ENCODE data around the gene ZDHHC11B.
"Not testable (repeated sequence)": the region's sequence is repeated elsewhere in the genome, so short reads cannot be mapped to it uniquely, and the experiment has no call there.

The ZDHHC11B gene

GRCh38 chr5:714215-715118, 70.1 kb downstream of the ZDHHC11B start:
- not testable (repeated sequence) for DNase-seq

GRCh38 chr5:713686-714085, 70.8 kb downstream of the ZDHHC11B start:
- DNase-seq, result not testable (repeated sequence)

GRCh38 chr5:708848-709517, 75.5 kb downstream of the ZDHHC11B start:
- DNase-seq, result not testable (repeated sequence)

GRCh38 chr5:708374-708773, 76.2 kb downstream of the ZDHHC11B start:
- not testable (repeated sequence) for DNase-seq

GRCh38 chr5:706127-706526, 78.4 kb downstream of the ZDHHC11B start:
- not testable (repeated sequence) for DNase-seq

GRCh38 chr5:696753-697702, 87.5 kb downstream of the ZDHHC11B start:
- not testable (repeated sequence) for DNase-seq

- not testable (repeated sequence) for DNase-seq
Measured at GRCh38 chr5:696191-696590, 88.3 kb downstream of the ZDHHC11B start.

GRCh38 chr5:695475-695874, 89.1 kb downstream of the ZDHHC11B start:
- DNase-seq, result not testable (repeated sequence)

- not testable (repeated sequence) for DNase-seq
Measured at GRCh38 chr5:694042-694431, 90.5 kb downstream of the ZDHHC11B start.

- peak; percentile 35 for DNase-seq
Measured at GRCh38 chr5:693271-694041, 91.1 kb downstream of the ZDHHC11B start, which contains the start of gene TPPP. TPPP (minus strand) TSS chr5:693352; CDS start chr5:678060, 15,292 bp downstream.

- DNase-seq, result not testable (repeated sequence)
Measured at GRCh38 chr5:692529-693041, 91.9 kb downstream of the ZDHHC11B start.

- DNase-seq, result no peak
Measured at GRCh38 chr5:691817-692528, 92.6 kb downstream of the ZDHHC11B start.

GRCh38 chr5:691049-691448, 93.5 kb downstream of the ZDHHC11B start:
- DNase-seq, result not testable (repeated sequence)

- not testable (repeated sequence) for DNase-seq
Measured at GRCh38 chr5:690293-690692, 94.2 kb downstream of the ZDHHC11B start.

GRCh38 chr5:688348-689010, 96.0 kb downstream of the ZDHHC11B start:
- DNase-seq, result not testable (repeated sequence)

GRCh38 chr5:686936-687335, 97.6 kb downstream of the ZDHHC11B start:
- not testable (repeated sequence) for DNase-seq

- DNase-seq, result not testable (repeated sequence)
Measured at GRCh38 chr5:686172-686523, 98.4 kb downstream of the ZDHHC11B start.

GRCh38 chr5:685262-686171, 99.0 kb downstream of the ZDHHC11B start:
- no peak for DNase-seq

- no peak for DNase-seq
Measured at GRCh38 chr5:684751-685216, 99.7 kb downstream of the ZDHHC11B start.
